Measurements from ENCODE around the gene UTP4.
A peak's percentile ranks its signal among the peaks of the same experiment; 100 is the strongest.

The UTP4 gene

GRCh38 chr16:69166221-69166833, 33.9 kb downstream of the UTP4 start:
- no peak for DNase-seq (ENCODE audit: low read depth)
- no peak for TF ChIP-seq CTCF (IDR thresholded peaks at IDR 0.05; ENCODE audit: low read length, missing control alignments)

GRCh38 chr16:69166946-69167930, 34.8 kb downstream of the UTP4 start:
- peak; percentile 41 for DNase-seq (ENCODE audit: low read depth)
- TF ChIP-seq CTCF (IDR thresholded peaks at IDR 0.05; ENCODE audit: low read length, missing control alignments): no peak
- no peak overlapping the region for H3K4me3 ChIP-seq (replicated peaks; ENCODE audit: low read depth, low read length)

More at GRCh38 chr16:69166221-69166833, 33.9 kb downstream of the UTP4 start:
- H3K4me3 ChIP-seq (replicated peaks; ENCODE audit: low read depth, low read length): no peak overlapping the region

GRCh38 chr16:69169051-69169450, 36.6 kb downstream of the UTP4 start:
- TF ChIP-seq CTCF (IDR thresholded peaks at IDR 0.05; ENCODE audit: low read length, missing control alignments): no peak
- H3K4me3 ChIP-seq (replicated peaks; ENCODE audit: low read depth, low read length): no peak overlapping the region
- no peak for DNase-seq (ENCODE audit: low read depth)

DNA sequence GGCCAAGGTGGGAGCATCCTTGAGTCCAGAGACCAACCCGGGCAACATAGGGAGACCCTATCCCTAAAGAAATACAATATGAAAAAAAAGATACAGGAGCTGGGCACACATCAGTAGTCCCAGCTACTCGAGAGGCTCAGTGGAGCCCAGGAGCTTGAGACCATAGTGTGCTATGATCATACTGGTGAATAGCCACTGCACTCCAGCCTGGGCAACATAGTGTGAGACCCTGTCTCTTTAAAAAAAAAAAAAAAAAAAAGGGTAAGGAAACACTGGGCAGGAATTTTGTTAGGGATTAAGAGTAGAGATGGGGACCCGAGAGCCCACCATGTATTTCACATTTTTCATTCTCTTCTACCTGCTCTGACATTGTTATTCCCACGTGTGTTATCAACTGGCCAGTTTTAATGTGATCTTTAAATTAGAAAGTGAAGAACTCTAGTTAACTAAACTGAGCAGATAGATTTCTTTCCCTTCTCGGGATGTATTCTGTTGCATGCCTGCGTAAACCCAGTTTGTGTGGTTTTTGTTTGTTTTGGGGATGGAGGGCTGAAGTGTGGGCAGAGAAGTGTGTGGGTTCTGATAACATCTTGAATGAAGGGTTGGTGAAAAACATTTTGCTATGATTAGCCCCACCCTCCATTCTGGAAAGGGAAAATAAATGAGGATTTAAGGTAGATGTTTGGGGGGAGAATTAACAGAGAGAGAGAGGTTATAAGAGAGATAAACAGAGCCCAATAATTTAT, 37.3 kb downstream of the UTP4 start:
- TF ChIP-seq CTCF (IDR thresholded peaks at IDR 0.05; ENCODE audit: low read length, missing control alignments): no peak
- no peak for DNase-seq (ENCODE audit: low read depth)
- H3K4me3 ChIP-seq (replicated peaks; ENCODE audit: low read depth, low read length): no peak overlapping the region

DNA sequence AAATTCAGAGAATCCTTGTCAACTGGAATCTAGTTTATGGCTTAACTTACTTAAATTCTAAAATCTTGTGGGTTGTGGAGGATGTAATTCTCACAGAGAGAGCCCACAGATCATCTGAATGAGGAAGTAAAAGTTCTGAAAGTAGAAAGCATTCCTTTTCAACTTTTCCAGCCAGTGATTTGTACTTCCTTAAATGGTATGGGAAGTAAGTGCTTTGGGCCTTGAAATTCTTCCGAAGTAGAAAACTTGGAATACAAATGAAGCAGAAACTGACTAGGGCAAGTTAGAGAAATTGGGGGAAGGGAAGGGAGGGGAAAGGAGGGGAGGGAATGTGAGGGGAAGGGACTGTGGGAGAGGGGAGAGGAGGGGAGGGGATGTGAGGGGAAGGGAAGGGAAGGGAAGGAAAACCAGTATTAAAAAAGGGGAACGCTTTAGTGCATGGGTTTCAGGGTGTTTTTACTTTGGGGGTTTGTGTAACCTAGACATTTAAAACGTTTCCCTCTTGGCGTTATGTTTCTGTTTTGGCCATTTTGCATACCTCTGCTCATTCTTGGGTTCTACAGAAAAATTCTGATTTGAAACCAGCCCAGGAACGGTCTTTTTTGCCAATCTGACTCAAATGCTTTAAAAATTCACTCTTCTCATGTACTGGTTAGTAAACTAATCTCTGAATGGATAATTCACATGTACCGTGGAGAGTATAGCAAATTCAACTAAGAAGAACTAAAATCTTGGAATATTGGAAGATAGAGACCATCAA, 39.1 kb downstream of the UTP4 start:
- peak; percentile 53 for DNase-seq (ENCODE audit: low read depth)
- H3K4me3 ChIP-seq (replicated peaks; ENCODE audit: low read depth, low read length): no peak overlapping the region
- TF ChIP-seq CTCF (IDR thresholded peaks at IDR 0.05; ENCODE audit: low read length, missing control alignments): no peak
